Superior temporal gyrus (tissue), 1 donor: ENCODE measurements around the gene C16orf90.
"Not testable (repeated sequence)": the region's sequence is repeated elsewhere in the genome, so short reads cannot be mapped to it uniquely, and the experiment has no call there.

Experiments used
- DNase-seq: peaks from one replicate; pipeline ENCODE4 v3.0.0-alpha.2; 2016; ENCODE audit errors: extremely low spot score

Gene C16orf90

GRCh38 chr16:3513892-3514583 lies 18.7 kb upstream of the C16orf90 start:
- DNase-seq, result no peak

GRCh38 chr16:3511286-3512180 lies 16.2 kb upstream of the C16orf90 start:
- DNase-seq, result no peak

- no peak for DNase-seq
These were observed 15.1 kb upstream of the C16orf90 start for GRCh38 chr16:3510416-3510815.

GRCh38 chr16:3509470-3509928 lies 14.2 kb upstream of the C16orf90 start:
- no peak for DNase-seq

GRCh38 chr16:3508736-3509135 lies 13.4 kb upstream of the C16orf90 start:
- no peak for DNase-seq

- no peak for DNase-seq
These were observed 8.2 kb upstream of the C16orf90 start for GRCh38 chr16:3503523-3503922.

- DNase-seq, result no peak
These were observed 6.6 kb upstream of the C16orf90 start for GRCh38 chr16:3501783-3502400.

- DNase-seq, result not testable (repeated sequence)
These were observed 6.1 kb upstream of the C16orf90 start for GRCh38 chr16:3501412-3501761.

- DNase-seq, result no peak
These were observed 3.7 kb upstream of the C16orf90 start for GRCh38 chr16:3498988-3499387.

- DNase-seq, result no peak
These were observed 2.5 kb upstream of the C16orf90 start for GRCh38 chr16:3497771-3498170.

- DNase-seq, result no peak
These were observed 1.1 kb upstream of the C16orf90 start for GRCh38 chr16:3496386-3496785.

- DNase-seq, result no peak
These were observed 809 bp downstream of the C16orf90 start for GRCh38 chr16:3494386-3494973.

- DNase-seq, result no peak
These were observed 2.9 kb downstream of the C16orf90 start for GRCh38 chr16:3492356-3492755.

GRCh38 chr16:3490911-3491629 lies 4.2 kb downstream of the C16orf90 start:
- DNase-seq, result no peak

GRCh38 chr16:3488801-3489200 lies 6.5 kb downstream of the C16orf90 start:
- no peak for DNase-seq

- DNase-seq, result no peak
These were observed 7.5 kb downstream of the C16orf90 start for GRCh38 chr16:3487521-3488410.

GRCh38 chr16:3486506-3487215 lies 8.6 kb downstream of the C16orf90 start:
- no peak for DNase-seq

- DNase-seq, result no peak
These were observed 9.3 kb downstream of the C16orf90 start for GRCh38 chr16:3485821-3486505.

GRCh38 chr16:3485097-3485745 lies 10.1 kb downstream of the C16orf90 start:
- no peak for DNase-seq
